Right lobe of liver (tissue), 6 donors: Measurements from ENCODE around the gene EIPR1. TPM values are rescaled to one million over a fixed set of nuclear protein-coding genes. Genes with fewer than 3 reads are reported as not detected.

Experiments
- ATAC-seq, 4 donors: fragments of 200-7000 bp; cut with Tn5 transposase; one replicate each; pipeline ENCODE4 v1.9.1; 2020; ENCODE audit warnings: mild to moderate bottlenecking in 4 of 4, moderate library complexity in 4 of 4
- DNase-seq, 3 donors: peaks; one replicate each; pipeline ENCODE4 v3.0.0-alpha.2; 2020
- H3K27ac ChIP-seq, 3 donors: fragments of 200-600 bp; one replicate each; pipeline ENCODE4 v1.8.0; 2022
- H3K27me3 ChIP-seq, 2 donors: fragments of 200-600 bp; one replicate each; pipeline ENCODE4 v1.8.0; 2022
- H3K36me3 ChIP-seq, 4 donors: fragments of 200-600 bp; sonication (generic) in 1 of 4; one replicate each; pipeline versions ENCODE4 v1.5.1 to v1.8.0; 2017 to 2022; ENCODE audit warnings: control low read depth in 1 of 4
- H3K4me1 ChIP-seq, 4 donors: fragments of 200-600 bp; sonication (generic) in 1 of 4; one replicate each; pipeline versions ENCODE4 v1.5.1 to v1.8.0; 2017 to 2022; ENCODE audit warnings: control low read depth in 1 of 4
- H3K4me3 ChIP-seq, 3 donors: fragments of 200-600 bp; one replicate each; pipeline ENCODE4 v1.8.0; 2022
- H3K9me3 ChIP-seq, 4 donors: fragments of 200-600 bp; sonication (generic) in 1 of 4; one replicate each; pipeline versions ENCODE4 v1.5.1 to v1.8.0; 2017 to 2022; ENCODE audit warnings: control low read depth in 1 of 4
- CTCF ChIP-seq, 4 donors: fragments of 200-600 bp in 3 of 4; fragments of 450-650 bp in 1 of 4; IDR thresholded peaks; one replicate each; pipeline versions ENCODE4 v1.5.1 to v1.8.0; 2016 to 2022; ENCODE audit warnings: antibody characterized with exemption in 4 of 4, mild to moderate bottlenecking in 2 of 4
- POLR2A ChIP-seq: fragments of 450-650 bp; IDR thresholded peaks from one replicate; pipeline ENCODE4 v1.6.1; 2017; ENCODE audit warnings: antibody characterized with exemption, mild to moderate bottlenecking
- WGBS: methylation state at CpG from one replicate; pipeline ENCODE4 v1.1.6; 2018; ENCODE audit warnings: low coverage, low lambda C conversion rate; ENCODE audit not compliant: insufficient coverage; ENCODE audit errors: missing lambda C conversion rate; 5-methylcytosine and 5-hydroxymethylcytosine counted together
- intact Hi-C, 2 donors: fragments of 100-400 bp; cut with DNase I; formaldehyde crosslinking; loops; one replicate each; pipeline versions ENCODE4 v1.11.2 to v1.14.1; 2022
- total RNA-seq, 6 experiments: library from RNA; depleted of rRNA in 2 of 6; stranded (reverse); fragments of >200 nt in 2 of 6; fragmentation: NEBNext Ultra II Directional in 3 of 6; extraction: Animal tissue kit (Norgen Biotek cat#: 25700) in 3 of 6; gene quantifications; one replicate each; pipeline versions ENCODE4 v1.1.0 to v1.2.4, GENCODE V29; 2016 to 2023
- donor health status: DM: no; HTN: yes; CAD: no.
- donor health status: DM: no; HTN: no; CAD: no.
- donor health status: DM: no; HTN: no; CAD: no.
- donor health status: DM: no; HTN: yes; CAD: no.
- donor health status: DM: no; HTN: yes; CAD: no.

The EIPR1 gene
- total RNA-seq, 6 experiments from 2014 or later, result 6.8 to 40.6 (median 11.6) TPM

GRCh38 chr2:3171564-3172264 lies 205.9 kb downstream of the EIPR1 start:
- TF ChIP-seq CTCF (IDR thresholded peaks at IDR 0.05) (no peak), POLR2A (no peak)
- no peak for ATAC-seq
- Histone ChIP-seq H3K4me1 (no peaks in the 10 kb centered on the region), H3K4me3 (no peak overlapping the region), H3K36me3 (no peaks in the 10 kb centered on the region), H3K9me3 (no peaks in the 10 kb centered on the region), H3K27me3 (no peaks in the 10 kb centered on the region), H3K27ac (no peak overlapping the region)
- peak in 1 of 3 donors; percentile 27 for DNase-seq
- intact Hi-C loops, result no loop called here
- 79% methylated on average over 13 of the region's 17 CpGs for WGBS

GRCh38 chr2:3170792-3171455 lies 206.7 kb downstream of the EIPR1 start:
- no peaks in the 10 kb centered on the region for H3K9me3 ChIP-seq
- no peak overlapping the region for H3K4me3 ChIP-seq
- H3K4me1 ChIP-seq, result no peaks in the 10 kb centered on the region
- TF ChIP-seq CTCF (IDR thresholded peaks at IDR 0.05) (no peak), POLR2A (no peak)
- intact Hi-C loops, result no loop called here
- H3K36me3 ChIP-seq, result no peaks in the 10 kb centered on the region
- no peak overlapping the region for H3K27ac ChIP-seq
- no peaks in the 10 kb centered on the region for H3K27me3 ChIP-seq
- ATAC-seq (peak in 1 of 4 donors; percentile 6), DNase-seq (peak in 1 of 3 donors; percentile 45)
- WGBS, result 100% methylated on average over 5 of the region's 29 CpGs

GRCh38 chr2:3169106-3169870 lies 208.3 kb downstream of the EIPR1 start:
- H3K4me1 ChIP-seq, result no peaks in the 10 kb centered on the region
- H3K4me3 ChIP-seq, result no peak overlapping the region
- peaks cover 0 to 3% (median 0%) of the 10 kb centered on the region in 4 donors for H3K9me3 ChIP-seq
- TF ChIP-seq POLR2A (no peak), CTCF (IDR thresholded peaks at IDR 0.05) (no peak)
- H3K27ac ChIP-seq, result no peak overlapping the region
- intact Hi-C loops, result no loop called here
- no peaks in the 10 kb centered on the region for H3K27me3 ChIP-seq
- ATAC-seq (no peak), DNase-seq (peak in 1 of 3 donors; percentile 30)
- no peaks in the 10 kb centered on the region for H3K36me3 ChIP-seq
- WGBS, result 80% methylated on average over 15 of the region's 20 CpGs

GRCh38 chr2:3168230-3168891 lies 209.3 kb downstream of the EIPR1 start:
- Histone ChIP-seq H3K4me3 (no peak overlapping the region), H3K27ac (no peak overlapping the region), H3K4me1 (no peaks in the 10 kb centered on the region), H3K36me3 (no peaks in the 10 kb centered on the region), H3K27me3 (no peaks in the 10 kb centered on the region), H3K9me3 (peaks cover 0 to 10% (median 0%) of the 10 kb centered on the region in 4 donors)
- ATAC-seq, result no peak
- 78% methylated on average over 10 of the region's 17 CpGs for WGBS
- DNase-seq, result peak in 1 of 3 donors; percentile 28
- TF ChIP-seq POLR2A, result no peak
- TF ChIP-seq CTCF (IDR thresholded peaks at IDR 0.05), result no peak
- intact Hi-C loops, result no loop called here
